HFFc6 (cell line): ENCODE results near the gene PTCD2. TPM values are rescaled to one million over a fixed set of nuclear protein-coding genes. Genes with fewer than 3 reads are reported as not detected.

Experiments used
- DNase-seq: peaks from one replicate; pipeline ENCODE4 v3.0.0-alpha.2; 2018
- H3K27ac Mint-ChIP-seq: 2 replicates; pipeline ENCODE4 v1.8.0; 2020; ENCODE audit warnings: mild to moderate bottlenecking, mixed read lengths
- H3K27me3 Mint-ChIP-seq: 2 replicates; pipeline ENCODE4 v1.8.0; 2021; ENCODE audit warnings: mild to moderate bottlenecking, moderate library complexity, mixed read lengths; ENCODE audit not compliant: insufficient read depth
- H3K36me3 Mint-ChIP-seq: 2 replicates; pipeline ENCODE4 v1.8.0; 2021; ENCODE audit warnings: low read depth, mixed read lengths
- H3K4me1 Mint-ChIP-seq: 2 replicates; pipeline ENCODE4 v1.8.0; 2020; ENCODE audit warnings: low read depth, mixed read lengths
- H3K4me3 Mint-ChIP-seq: 2 replicates; pipeline ENCODE4 v1.8.0; 2020; ENCODE audit warnings: mild to moderate bottlenecking, moderate library complexity, mixed read lengths
- H3K9me3 Mint-ChIP-seq: 2 replicates; pipeline ENCODE4 v1.8.0; 2020; ENCODE audit warnings: mild to moderate bottlenecking, mixed read lengths
- CTCF ChIP-seq: fragments of 200-600 bp; sonication (generic); IDR thresholded peaks from 2 replicates; pipeline ENCODE4 v1.5.0; 2021; ENCODE audit warnings: antibody characterized with exemption, mild to moderate bottlenecking
- total RNA-seq, 6 experiments: library from RNA; stranded (reverse); fragmentation: NEBNext Ultra II Directional; extraction: Animal tissue kit (Norgen Biotek cat#: 25700); gene quantifications; 2 replicates in 1 of 6; 3 replicates in 5 of 6; pipeline ENCODE4 v1.2.3, GENCODE V29; 2021

PTCD2 gene
- total RNA-seq, 6 experiments from 2014 or later, result 10.8 to 14.4 (median 12.9) TPM

- H3K27me3 Mint-ChIP-seq, result no peaks in the 10 kb centered on the region
- H3K4me1 Mint-ChIP-seq, result peaks cover 31% of the 10 kb centered on the region
Measured at GRCh38 chr5:72372331-72372730, 52.2 kb downstream of the PTCD2 start.

GRCh38 chr5:72372923-72373322 is 52.8 kb downstream of the PTCD2 start:
- H3K36me3 Mint-ChIP-seq, result peaks cover 12% of the 10 kb centered on the region; the same call in 1 of the 2 replicates
- DNase-seq, result no peak
- TF ChIP-seq CTCF, result no peak
- H3K27me3 Mint-ChIP-seq, result no peaks in the 10 kb centered on the region
- no peak overlapping the region for H3K4me3 Mint-ChIP-seq
- no peak overlapping the region for H3K27ac Mint-ChIP-seq
- peaks cover 31% of the 10 kb centered on the region for H3K4me1 Mint-ChIP-seq
- H3K9me3 Mint-ChIP-seq, result peaks cover 13% of the 10 kb centered on the region; the same call in 1 of the 2 replicates

More at GRCh38 chr5:72372331-72372730, 52.2 kb downstream of the PTCD2 start:
- Mint-ChIP-seq H3K4me3 (no peak overlapping the region), H3K27ac (no peak overlapping the region), H3K36me3 (peaks cover 12% of the 10 kb centered on the region; the same call in 1 of the 2 replicates), H3K9me3 (peaks cover 13% of the 10 kb centered on the region; the same call in 1 of the 2 replicates)
- no peak for DNase-seq
- TF ChIP-seq CTCF, result no peak

GRCh38 chr5:72374844-72375243 is 54.7 kb downstream of the PTCD2 start:
- TF ChIP-seq CTCF, result no peak
- Mint-ChIP-seq H3K36me3 (peaks cover 12% of the 10 kb centered on the region; the same call in 1 of the 2 replicates), H3K27ac (no peak overlapping the region), H3K4me3 (no peak overlapping the region), H3K27me3 (no peaks in the 10 kb centered on the region), H3K4me1 (peaks cover 31% of the 10 kb centered on the region), H3K9me3 (peaks cover 13% of the 10 kb centered on the region; the same call in 1 of the 2 replicates)
- no peak for DNase-seq

- TF ChIP-seq CTCF, result no peak
- no peak for DNase-seq
- Mint-ChIP-seq H3K4me3 (no peak overlapping the region), H3K4me1 (peaks cover 46% of the 10 kb centered on the region), H3K36me3 (peaks cover 12% of the 10 kb centered on the region; the same call in 1 of the 2 replicates), H3K27me3 (no peaks in the 10 kb centered on the region), H3K27ac (no peak overlapping the region), H3K9me3 (peaks cover 13% of the 10 kb centered on the region; the same call in 1 of the 2 replicates)
Measured at GRCh38 chr5:72376381-72376780, 56.2 kb downstream of the PTCD2 start.

GRCh38 chr5:72377910-72378638 is 57.9 kb downstream of the PTCD2 start:
- peaks cover 12% of the 10 kb centered on the region; the same call in 1 of the 2 replicates for H3K36me3 Mint-ChIP-seq
- peaks cover 13% of the 10 kb centered on the region; the same call in 1 of the 2 replicates for H3K9me3 Mint-ChIP-seq
- H3K4me3 Mint-ChIP-seq, result no peak overlapping the region
- peaks cover 56% of the 10 kb centered on the region for H3K4me1 Mint-ChIP-seq
- no peak for DNase-seq
- peak overlapping the region; percentile 85 for H3K27ac Mint-ChIP-seq
- TF ChIP-seq CTCF, result no peak
- H3K27me3 Mint-ChIP-seq, result no peaks in the 10 kb centered on the region
